ENCODE results near the gene NKAIN2.
"Not testable (repeated sequence)": the region's sequence is repeated elsewhere in the genome, so short reads cannot be mapped to it uniquely, and the experiment has no call there.

NKAIN2 gene

DNA sequence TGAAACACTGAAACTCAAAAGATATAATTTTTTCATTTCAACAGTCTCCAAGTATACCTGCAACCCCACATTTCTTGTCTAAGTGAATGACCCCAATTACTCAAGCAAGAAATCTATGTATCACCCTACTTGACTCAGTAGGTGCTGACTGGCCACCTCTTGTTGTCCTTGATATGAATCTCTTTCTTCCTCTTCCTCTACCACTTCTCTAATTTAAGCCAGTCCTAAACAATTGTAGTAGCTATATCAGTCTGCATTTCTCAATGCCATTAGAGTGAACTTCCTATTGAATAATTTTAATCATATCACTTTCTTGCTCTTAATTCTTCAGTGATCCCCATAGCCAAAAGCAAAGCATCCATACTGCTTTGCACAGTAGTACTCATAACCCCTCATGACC is 93.2 kb downstream of the NKAIN2 start:
- DNase-seq, result no peak

DNA sequence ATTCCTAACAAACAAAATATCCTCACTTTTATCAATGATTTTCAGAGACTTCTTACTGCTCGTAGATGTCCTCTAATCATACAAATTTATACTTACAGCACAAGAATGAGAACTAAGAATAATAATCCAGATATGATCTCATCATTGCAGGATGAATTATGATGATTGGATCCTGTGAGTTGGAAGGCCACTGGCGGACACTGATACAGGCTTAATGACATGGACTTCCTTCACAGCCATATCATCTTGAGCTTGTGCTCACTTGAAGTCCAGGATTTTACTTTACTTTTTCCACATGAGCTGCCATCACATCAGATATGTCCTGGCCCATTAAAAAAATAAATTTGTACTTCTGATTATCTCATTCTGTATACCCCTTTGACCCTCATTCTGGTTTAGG is 94.3 kb downstream of the NKAIN2 start:
- DNase-seq, result no peak

DNA sequence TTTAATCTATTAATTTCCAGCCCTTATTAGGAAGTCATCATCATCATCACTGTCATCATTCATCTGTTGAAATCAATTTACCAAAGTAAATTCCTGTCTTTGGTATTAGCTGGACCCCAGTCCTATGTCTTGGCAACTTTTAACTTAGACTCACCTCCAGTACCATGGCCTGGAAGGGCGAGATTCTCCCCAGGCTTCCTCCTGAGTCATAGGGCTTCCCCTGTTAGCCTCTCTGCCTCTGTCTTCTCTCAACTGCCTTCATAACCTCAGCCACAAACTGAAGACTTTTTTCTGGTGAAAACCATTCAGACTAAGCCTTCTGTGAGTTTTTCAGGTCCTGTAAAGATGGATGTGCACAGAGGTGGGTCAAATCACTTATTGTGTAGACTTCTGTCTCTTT is 95.0 kb downstream of the NKAIN2 start:
- no peak for DNase-seq

GRCh38 chr6:123899745-123900144 is 96.1 kb downstream of the NKAIN2 start:
- DNase-seq, result no peak

DNA sequence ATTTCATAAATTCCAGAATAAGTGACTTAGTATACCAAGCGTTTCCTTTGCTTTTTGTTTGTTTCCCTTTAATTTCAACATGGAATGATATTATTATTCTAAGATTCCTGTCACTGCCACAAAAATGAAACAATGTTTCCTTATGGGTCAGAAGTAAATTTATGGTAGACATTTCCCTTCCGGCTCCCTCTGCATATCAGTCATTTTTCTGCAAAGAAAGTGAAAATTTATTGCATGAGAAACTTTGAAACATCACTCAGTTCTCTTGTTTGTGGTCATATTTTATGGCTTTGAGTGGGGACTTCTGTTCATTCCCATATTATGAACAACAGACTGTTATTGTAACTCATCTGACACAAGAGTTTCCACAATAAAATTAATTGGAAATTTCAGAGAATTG is 97.8 kb downstream of the NKAIN2 start:
- no peak for DNase-seq

DNA sequence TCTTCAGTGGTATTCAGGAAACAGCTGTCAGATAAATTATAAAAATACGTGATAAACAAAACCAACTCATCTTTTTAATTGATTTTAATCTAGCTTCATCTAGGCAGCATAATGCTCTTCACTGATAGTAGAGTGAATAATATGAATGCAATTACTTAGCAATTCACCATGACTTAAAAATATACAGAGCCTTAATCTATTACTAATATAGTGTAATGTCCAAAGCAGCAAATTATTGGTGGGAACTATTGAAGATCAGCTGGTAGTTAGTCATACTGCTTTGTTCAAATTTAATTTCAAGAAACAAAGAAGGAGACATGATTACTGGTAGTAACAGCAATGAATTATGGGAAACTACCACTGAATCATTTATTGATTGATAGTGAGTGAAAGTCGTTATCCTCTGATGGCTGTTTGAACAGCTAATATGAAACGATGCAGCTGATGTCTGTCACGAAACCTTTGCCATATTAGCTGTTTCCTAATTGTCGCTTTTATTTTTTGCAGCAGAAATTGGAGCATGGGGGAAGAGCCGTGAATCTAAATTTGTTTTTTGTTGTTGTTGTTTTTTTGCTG is 99.2 kb downstream of the NKAIN2 start:
- DNase-seq, result no peak

- DNase-seq, result no peak
Observed at GRCh38 chr6:123904228-123904627, 100.6 kb downstream of the NKAIN2 start.

DNA sequence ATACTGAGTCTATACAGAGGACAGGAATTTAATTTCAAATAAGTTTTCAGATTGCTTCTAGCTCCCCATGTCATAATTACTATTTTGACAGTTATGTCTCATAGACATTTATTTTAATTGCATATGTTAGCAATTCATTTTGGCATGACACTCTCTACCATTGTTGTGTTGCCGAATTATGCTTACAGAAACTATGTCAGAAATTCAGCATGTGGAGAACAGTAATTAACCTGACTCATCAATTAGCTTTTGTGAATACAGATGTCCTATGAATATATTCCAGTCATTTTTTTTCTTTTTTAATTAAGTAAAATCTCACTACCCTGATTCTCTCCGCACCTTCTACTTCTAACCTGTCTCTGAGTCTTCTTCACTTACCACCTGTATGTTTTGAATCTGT is 105.1 kb downstream of the NKAIN2 start:
- DNase-seq, result no peak

DNA sequence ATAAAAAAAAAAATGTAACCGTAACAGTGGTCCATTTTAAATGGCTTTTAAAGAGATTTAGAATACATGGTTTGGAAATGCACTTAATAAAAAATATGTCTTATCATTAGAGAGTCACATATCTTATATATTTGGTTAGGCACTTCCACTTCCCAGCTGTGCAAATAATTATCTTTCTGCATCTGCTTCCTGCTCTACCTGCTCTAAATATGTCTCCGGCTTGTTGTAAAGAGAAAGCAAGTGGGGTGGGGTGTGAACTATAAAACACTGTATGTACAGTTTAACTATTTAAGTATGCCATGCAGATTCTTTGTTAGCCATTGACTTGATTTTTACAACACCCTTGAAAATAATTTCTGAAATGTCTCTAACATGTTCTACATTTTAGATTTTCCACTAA is 106.3 kb downstream of the NKAIN2 start:
- no peak for DNase-seq

- DNase-seq, result no peak
Observed at GRCh38 chr6:123913863-123914262, 110.2 kb downstream of the NKAIN2 start.

- DNase-seq, result not testable (repeated sequence)
Observed at GRCh38 chr6:123923379-123923778, 119.7 kb downstream of the NKAIN2 start.

DNA sequence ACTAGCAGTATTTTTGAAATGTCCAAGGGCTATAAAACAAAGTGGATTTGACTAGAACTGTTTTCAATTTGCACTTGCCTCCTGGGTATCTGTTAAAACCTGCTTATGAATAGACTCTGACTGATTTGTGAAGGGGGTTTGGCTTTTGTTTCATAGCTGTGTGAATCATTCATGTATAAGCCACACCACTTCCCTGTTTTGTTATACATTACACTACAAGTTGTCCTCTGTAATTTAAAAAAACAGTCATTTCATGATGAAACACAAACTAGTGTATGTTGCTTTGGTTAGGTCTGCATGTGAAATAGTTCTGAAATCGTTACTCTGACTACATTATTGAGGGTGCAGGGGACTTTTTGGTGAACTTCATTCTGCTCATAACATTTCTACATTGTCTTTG is 121.7 kb downstream of the NKAIN2 start:
- no peak for DNase-seq

- DNase-seq, result no peak
Observed at GRCh38 chr6:123925842-123926399, 122.3 kb downstream of the NKAIN2 start.

DNA sequence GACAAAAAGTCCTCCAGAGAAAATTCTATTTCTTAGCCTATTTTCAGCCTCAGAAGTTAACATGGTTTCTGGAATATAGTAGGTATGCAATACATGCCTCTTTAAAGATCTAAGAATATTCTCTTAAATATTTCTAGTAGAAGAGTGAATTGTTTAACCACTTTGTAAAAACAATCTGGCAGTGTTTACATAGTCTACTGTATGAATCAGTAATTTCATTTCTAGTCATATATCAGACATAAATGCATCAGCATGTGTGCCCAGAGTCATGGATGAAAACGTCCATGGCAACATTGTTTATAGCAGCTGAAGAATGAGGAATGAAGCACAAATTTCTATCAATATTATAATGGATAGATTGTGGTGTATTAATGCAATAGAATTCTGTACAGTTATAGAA is 124.9 kb downstream of the NKAIN2 start:
- DNase-seq, result no peak

GRCh38 chr6:123931928-123932327 is 128.3 kb downstream of the NKAIN2 start:
- DNase-seq, result no peak

DNA sequence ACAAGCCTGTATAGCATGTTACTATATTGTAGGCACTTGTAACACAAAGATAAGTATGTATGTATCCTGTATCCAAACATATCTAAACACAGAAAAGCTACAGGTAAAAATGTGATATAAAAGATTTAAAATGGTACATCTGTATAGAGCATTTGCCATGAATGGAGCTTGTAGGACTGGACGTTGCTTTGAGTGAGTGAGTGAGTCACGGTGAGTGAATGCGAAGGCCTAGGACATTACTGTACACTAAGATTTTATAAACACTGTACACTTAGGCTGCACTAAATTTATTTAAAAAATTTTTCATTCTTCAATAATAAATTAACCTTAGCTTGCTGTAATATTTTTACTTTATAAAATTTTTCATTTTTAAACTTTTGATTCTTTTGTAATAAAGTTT is 136.9 kb downstream of the NKAIN2 start:
- DNase-seq, result no peak

DNA sequence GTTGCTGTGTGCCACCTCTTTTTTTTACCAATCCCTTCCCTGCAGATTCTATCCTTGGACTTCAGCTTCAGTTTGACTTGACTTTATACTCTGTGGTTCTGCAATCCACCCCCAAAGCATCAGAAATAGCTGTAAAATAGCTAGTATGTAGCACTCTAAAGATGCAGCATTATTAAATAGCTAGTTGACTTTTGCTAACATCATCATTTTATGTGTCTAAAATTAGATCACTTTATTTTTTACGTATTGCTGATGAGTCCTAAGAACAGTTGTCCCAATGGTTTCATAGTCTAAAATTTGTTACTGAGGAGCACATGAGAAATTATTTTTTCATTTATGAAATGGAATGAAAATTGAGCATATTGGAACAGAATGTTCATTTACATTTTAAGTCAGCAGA is 138.2 kb downstream of the NKAIN2 start:
- DNase-seq, result no peak

DNA sequence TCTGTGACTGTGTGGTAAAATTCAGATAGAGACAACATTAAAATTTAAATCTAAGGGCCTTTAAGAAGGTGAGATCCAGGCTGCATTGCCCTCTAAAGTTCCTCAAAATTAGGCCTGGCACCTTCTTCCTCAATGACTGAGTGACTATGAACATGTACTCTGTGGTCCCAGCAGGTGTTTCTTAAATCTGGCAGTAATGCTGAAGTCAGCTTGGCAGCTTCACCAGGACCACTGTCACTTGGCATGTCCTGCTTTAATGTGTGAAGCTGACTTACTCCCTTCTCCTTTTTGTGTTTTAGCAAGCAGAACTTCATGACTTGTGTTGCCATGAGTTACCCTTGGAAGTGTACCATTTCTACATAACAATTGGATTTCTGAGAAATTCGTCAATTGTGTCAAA is 141.7 kb downstream of the NKAIN2 start:
- DNase-seq, result no peak

- no peak for DNase-seq
Observed at GRCh38 chr6:123953920-123954319, 150.3 kb downstream of the NKAIN2 start.

- no peak for DNase-seq
Observed at GRCh38 chr6:123956492-123957139, 153.0 kb downstream of the NKAIN2 start.

DNA sequence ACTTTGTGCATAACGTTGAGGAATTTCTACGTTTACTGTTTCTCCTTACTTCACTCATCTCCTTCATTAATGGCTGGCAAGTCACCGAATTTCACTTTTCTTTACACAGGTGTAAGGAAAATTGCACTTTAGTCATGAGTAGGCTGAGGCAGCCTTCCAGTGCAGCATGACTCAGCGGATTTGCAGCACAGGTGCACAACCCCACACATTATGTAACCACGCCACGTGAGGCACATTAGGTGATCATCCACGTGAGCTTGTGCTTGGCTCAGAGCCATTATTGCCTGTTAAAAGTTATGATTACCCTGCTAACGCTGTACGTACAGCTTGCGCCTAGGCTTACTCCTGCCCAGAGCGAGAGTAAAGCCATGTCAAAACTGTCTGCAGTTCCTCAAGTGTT is 158.8 kb downstream of the NKAIN2 start:
- no peak for DNase-seq

DNA sequence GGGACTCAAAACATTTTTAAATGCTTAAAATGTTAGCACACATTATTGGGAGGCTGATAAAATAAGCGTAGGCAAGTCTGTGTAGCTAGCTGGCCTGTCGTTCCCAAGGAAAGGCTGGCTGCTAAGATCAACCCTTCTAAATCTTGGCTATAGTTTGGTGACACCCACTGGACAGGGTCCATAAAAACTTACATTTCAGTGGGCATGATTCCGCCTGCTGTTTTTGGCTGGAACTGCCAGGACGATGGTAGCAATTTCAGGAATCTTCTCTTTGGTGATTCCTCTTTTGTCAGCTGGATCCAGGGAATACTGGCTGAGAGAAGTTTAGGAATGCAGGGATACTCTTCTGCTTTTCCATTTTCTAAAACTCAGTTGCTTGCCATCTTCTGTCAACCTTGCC is 162.2 kb downstream of the NKAIN2 start:
- DNase-seq, result no peak

DNA sequence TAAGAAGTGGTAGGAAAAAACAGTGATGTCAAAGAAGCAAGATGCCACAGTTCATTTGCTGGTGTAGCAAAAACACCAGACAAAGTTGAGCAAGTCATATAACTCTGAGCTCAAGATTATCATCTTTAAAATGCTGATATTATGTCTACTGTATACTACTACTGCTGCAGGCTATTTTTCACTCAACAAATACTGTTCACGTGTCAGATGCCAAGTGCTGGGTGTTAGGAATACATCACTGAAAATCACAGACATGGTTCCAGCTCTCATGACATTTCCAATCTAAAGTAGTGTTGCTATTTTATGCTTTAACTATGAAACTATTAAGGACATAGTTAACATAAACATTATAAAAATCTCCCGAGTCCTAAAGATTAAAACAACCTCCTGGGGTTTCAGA is 163.0 kb downstream of the NKAIN2 start:
- DNase-seq, result no peak

GRCh38 chr6:123967905-123968304 is 164.2 kb downstream of the NKAIN2 start:
- no peak for DNase-seq

Measured in CD4-positive, alpha-beta T cell treated with Interferon alpha-2 for 1 hour (primary cell).